Trophoblast cell (in vitro differentiated cells and primary cell): ENCODE results near the gene HLA-DQB1.

Source experiments
- DNase-seq, 2 donors: peaks; one replicate each; pipeline ENCODE4 v3.0.0-alpha.2; 2016
- H2AFZ ChIP-seq: 2 replicates; pipeline ENCODE4 v1.6.1; 2013; ENCODE audit warnings: low read length, moderate library complexity, mild to moderate bottlenecking; ENCODE audit not compliant: insufficient read depth, poor library complexity
- H2AK5ac ChIP-seq: 2 replicates; pipeline ENCODE4 v1.6.1; 2013; ENCODE audit warnings: mild to moderate bottlenecking, low read length
- H2BK120ac ChIP-seq: 2 replicates; pipeline ENCODE4 v1.6.1; 2013; ENCODE audit warnings: low read length, mild to moderate bottlenecking, moderate library complexity; ENCODE audit not compliant: insufficient read depth, poor library complexity
- H2BK12ac ChIP-seq: 2 replicates; pipeline ENCODE4 v1.6.1; 2013; ENCODE audit warnings: mild to moderate bottlenecking, low read length, moderate library complexity
- H2BK5ac ChIP-seq: 2 replicates; pipeline ENCODE4 v1.6.1; 2013; ENCODE audit warnings: low read length, low read depth, moderate library complexity, mild to moderate bottlenecking; ENCODE audit not compliant: poor library complexity
- H3K14ac ChIP-seq: 2 replicates; pipeline ENCODE4 v1.6.1; 2013; ENCODE audit warnings: mild to moderate bottlenecking, low read length
- H3K18ac ChIP-seq: 2 replicates; pipeline ENCODE4 v1.6.1; 2013; ENCODE audit warnings: mild to moderate bottlenecking, low read length
- H3K23ac ChIP-seq: 2 replicates; pipeline ENCODE4 v1.6.1; 2013; ENCODE audit warnings: low read length
- H3K27ac ChIP-seq: 2 replicates; pipeline ENCODE4 v1.5.1; 2013; ENCODE audit warnings: low read depth, mild to moderate bottlenecking, inconsistent platforms, low read length, moderate library complexity
- H3K27me3 ChIP-seq: 2 replicates; pipeline ENCODE4 v1.6.1; 2013; ENCODE audit warnings: inconsistent platforms, mild to moderate bottlenecking, low read length, moderate library complexity; ENCODE audit not compliant: insufficient read depth
- H3K36me3 ChIP-seq, 2 experiments: 1 replicate in 1 of 2; 2 replicates in 1 of 2; pipeline ENCODE4 v1.6.1; 2013; ENCODE audit warnings: low read length in 2 of 2, mild to moderate bottlenecking in 2 of 2, moderate library complexity in 1 of 2; ENCODE audit not compliant: insufficient read depth in 2 of 2, control insufficient read depth in 1 of 2
- H3K4ac ChIP-seq: 2 replicates; pipeline ENCODE4 v1.6.1; 2013; ENCODE audit warnings: low read depth, mild to moderate bottlenecking, low read length, moderate library complexity
- H3K4me1 ChIP-seq, 2 experiments: 1 replicate in 1 of 2; 2 replicates in 1 of 2; pipeline ENCODE4 v1.6.1; 2013; ENCODE audit warnings: low read length in 2 of 2, mild to moderate bottlenecking in 2 of 2, moderate library complexity in 1 of 2; ENCODE audit not compliant: insufficient read depth in 2 of 2, control insufficient read depth in 1 of 2
- H3K4me2 ChIP-seq: 2 replicates; pipeline ENCODE4 v1.6.1; 2013; ENCODE audit warnings: inconsistent platforms, mild to moderate bottlenecking, low read length, moderate library complexity
- H3K4me3 ChIP-seq: 2 replicates; pipeline ENCODE4 v1.5.1; 2013; ENCODE audit warnings: mild to moderate bottlenecking, low read depth, low read length, inconsistent platforms
- H3K79me1 ChIP-seq: one replicate; pipeline ENCODE4 v1.6.1; 2013; ENCODE audit warnings: low read length
- H3K79me2 ChIP-seq: 2 replicates; pipeline ENCODE4 v1.6.1; 2013; ENCODE audit warnings: low read length, mild to moderate bottlenecking; ENCODE audit not compliant: control insufficient read depth, insufficient read depth, poor library complexity
- H3K9ac ChIP-seq: 2 replicates; pipeline ENCODE4 v1.6.1; 2013; ENCODE audit warnings: mild to moderate bottlenecking, low read length
- H3K9me3 ChIP-seq: 2 replicates; pipeline ENCODE4 v1.6.1; 2013; ENCODE audit warnings: low read depth, mild to moderate bottlenecking, control low read depth, inconsistent platforms, low read length; ENCODE audit not compliant: insufficient read depth
- H4K12ac ChIP-seq: 2 replicates; pipeline ENCODE4 v1.6.1; 2013; ENCODE audit warnings: low read depth, mild to moderate bottlenecking, low read length, moderate library complexity
- H4K8ac ChIP-seq: 2 replicates; pipeline ENCODE4 v1.6.1; 2013; ENCODE audit warnings: low read depth, mild to moderate bottlenecking, low read length, moderate library complexity
- H4K91ac ChIP-seq: one replicate; pipeline ENCODE4 v1.6.1; 2013; ENCODE audit warnings: low read depth, mild to moderate bottlenecking, low read length, moderate library complexity
- WGBS: extraction: QIAGEN DNeasy Blood & Tissue Kit; methylation state at CpG from one replicate; pipeline ENCODE4 v1.1.7; 2013; ENCODE audit warnings: missing lambda C conversion rate; ENCODE audit not compliant: insufficient read length, insufficient coverage; ENCODE audit errors: extremely low coverage; 5-methylcytosine and 5-hydroxymethylcytosine counted together

The HLA-DQB1 gene

DNA sequence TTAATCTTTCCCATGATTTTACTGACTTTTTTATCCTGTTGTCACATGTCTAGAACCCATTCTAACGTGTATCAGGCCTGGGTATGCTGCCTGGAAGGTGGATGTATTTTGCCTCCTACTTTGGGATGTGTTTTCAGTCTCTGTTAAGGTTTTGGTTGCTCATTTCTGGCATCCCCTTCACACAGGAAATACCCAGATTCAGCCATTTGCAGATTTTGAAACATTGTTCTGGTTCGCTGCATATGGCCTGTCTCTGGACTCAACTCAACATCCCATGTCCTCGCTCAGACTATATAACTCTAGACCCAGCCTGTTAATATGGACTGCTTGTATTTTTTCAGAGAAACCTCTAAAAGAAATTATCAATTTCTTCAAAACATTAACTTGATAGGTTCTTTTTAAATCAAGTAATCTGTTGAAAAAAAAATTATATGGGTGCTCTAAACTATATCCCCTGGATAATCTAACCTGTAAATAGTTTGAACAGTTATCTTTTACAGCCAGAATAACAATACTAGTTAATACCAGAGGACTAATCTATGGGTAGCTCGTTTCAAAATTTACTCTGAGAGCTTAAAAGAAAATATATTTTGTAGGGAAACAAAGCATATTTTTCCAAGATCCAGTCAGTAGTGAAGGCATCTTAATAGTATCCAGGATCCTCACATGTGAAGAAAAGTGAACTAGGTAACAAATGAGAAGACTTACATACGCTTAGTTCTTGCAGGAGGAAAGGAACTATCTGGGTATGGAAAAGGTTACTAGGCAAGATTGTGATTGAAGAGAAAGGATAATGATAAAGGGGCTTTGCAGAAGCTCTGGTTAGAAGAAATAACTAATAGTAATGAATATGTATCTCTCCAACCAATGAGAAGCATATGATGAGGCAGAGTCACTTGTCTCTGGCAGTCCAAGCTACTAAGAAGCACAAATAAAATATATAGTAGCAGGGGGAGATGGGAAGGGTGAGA lies 23.4 kb upstream of the HLA-DQB1 start:
- Histone ChIP-seq H2AK5ac (no peak overlapping the region), H3K36me3 (no peaks in the 10 kb centered on the region), H2BK120ac (no peak overlapping the region), H3K9ac (no peak overlapping the region), H3K4ac (no peak overlapping the region), H3K9me3 (no peaks in the 10 kb centered on the region), H4K91ac (no peak overlapping the region), H3K27ac (no peak overlapping the region), H3K79me1 (no peaks in the 10 kb centered on the region), H3K23ac (no peak overlapping the region), H3K18ac (no peak overlapping the region), H3K4me3 (no peak overlapping the region), H4K8ac (no peak overlapping the region), H2BK12ac (no peak overlapping the region), H2BK5ac (no peak overlapping the region), H3K27me3 (no peaks in the 10 kb centered on the region), H4K12ac (no peak overlapping the region), H2AFZ (no peak overlapping the region), H3K14ac (no peak overlapping the region), H3K4me1 (no peaks in the 10 kb centered on the region), H3K4me2 (no peak overlapping the region), H3K79me2 (no peaks in the 10 kb centered on the region)
- WGBS: no CpG with 5 or more reads among the region's 5 CpGs
- DNase-seq: no peak

- Histone ChIP-seq H3K4me1 (no peaks in the 10 kb centered on the region), H3K9ac (no peak overlapping the region), H3K14ac (no peak overlapping the region), H3K27me3 (no peaks in the 10 kb centered on the region), H3K79me1 (no peaks in the 10 kb centered on the region), H3K4ac (no peak overlapping the region), H4K8ac (no peak overlapping the region), H2BK120ac (no peak overlapping the region), H3K18ac (no peak overlapping the region), H2BK5ac (no peak overlapping the region), H4K91ac (no peak overlapping the region), H3K4me3 (no peak overlapping the region), H2AK5ac (no peak overlapping the region), H3K27ac (no peak overlapping the region), H3K4me2 (no peak overlapping the region), H4K12ac (no peak overlapping the region), H2BK12ac (no peak overlapping the region), H3K23ac (no peak overlapping the region), H3K36me3 (no peaks in the 10 kb centered on the region), H3K9me3 (no peaks in the 10 kb centered on the region), H2AFZ (no peak overlapping the region), H3K79me2 (no peaks in the 10 kb centered on the region)
- WGBS: no CpG with 5 or more reads among the region's 1 CpG
- peak in 1 of 2 donors; percentile 22 for DNase-seq
Observed at GRCh38 chr6:32685603-32686002, 19.1 kb upstream of the HLA-DQB1 start.

DNA sequence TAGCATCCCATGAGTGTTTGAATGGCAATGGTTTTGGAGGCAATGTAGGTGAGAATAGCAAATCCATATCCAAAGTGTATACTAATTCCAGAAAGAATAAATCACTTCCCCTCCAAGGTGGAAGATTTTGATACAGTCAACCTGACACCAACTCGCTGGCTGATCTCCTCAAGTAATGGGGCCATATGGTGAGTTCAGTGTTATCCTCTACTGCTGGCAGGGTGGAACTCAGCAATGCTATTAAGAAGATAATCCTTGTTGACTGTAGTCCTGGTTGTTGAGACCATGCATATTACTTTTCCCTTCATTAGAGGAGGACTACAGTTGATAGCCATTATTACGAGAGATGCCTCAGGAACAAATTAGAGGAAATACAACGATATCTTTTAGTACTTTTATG lies 17.8 kb upstream of the HLA-DQB1 start:
- no peak overlapping the region for H3K27ac ChIP-seq
- H3K9me3 ChIP-seq: peaks cover 4% of the 10 kb centered on the region
- H3K27me3 ChIP-seq: no peaks in the 10 kb centered on the region
- no peaks in the 10 kb centered on the region for H3K79me2 ChIP-seq
- no peak overlapping the region for H2AFZ ChIP-seq
- no peak overlapping the region for H3K14ac ChIP-seq
- no CpG with 5 or more reads among the region's 3 CpGs for WGBS
- H3K9ac ChIP-seq: no peak overlapping the region
- H3K4me1 ChIP-seq: no peaks in the 10 kb centered on the region
- H3K23ac ChIP-seq: no peak overlapping the region
- no peak overlapping the region for H3K4me3 ChIP-seq
- H3K4ac ChIP-seq: no peak overlapping the region
- H3K4me2 ChIP-seq: no peak overlapping the region
- H3K18ac ChIP-seq: no peak overlapping the region
- H3K79me1 ChIP-seq: no peaks in the 10 kb centered on the region
- no peak overlapping the region for H2BK5ac ChIP-seq
- no peak overlapping the region for H4K12ac ChIP-seq
- H2BK12ac ChIP-seq: no peak overlapping the region
- H3K36me3 ChIP-seq: no peaks in the 10 kb centered on the region
- H4K91ac ChIP-seq: no peak overlapping the region
- no peak overlapping the region for H2BK120ac ChIP-seq
- no peak overlapping the region for H2AK5ac ChIP-seq
- H4K8ac ChIP-seq: no peak overlapping the region
- DNase-seq: no peak

- WGBS: no CpG with 5 or more reads among the region's 1 CpG
- Histone ChIP-seq H4K8ac (no peak overlapping the region), H3K18ac (no peak overlapping the region), H3K4me3 (no peak overlapping the region), H2AFZ (no peak overlapping the region), H3K9ac (no peak overlapping the region), H3K14ac (no peak overlapping the region), H3K27me3 (no peaks in the 10 kb centered on the region), H3K79me2 (no peaks in the 10 kb centered on the region), H3K36me3 (no peaks in the 10 kb centered on the region), H3K9me3 (peaks cover 4% of the 10 kb centered on the region), H2BK12ac (no peak overlapping the region), H3K27ac (no peak overlapping the region), H3K23ac (no peak overlapping the region), H4K91ac (no peak overlapping the region), H2BK5ac (no peak overlapping the region), H3K4me1 (no peaks in the 10 kb centered on the region), H4K12ac (no peak overlapping the region), H3K4ac (no peak overlapping the region), H3K4me2 (no peak overlapping the region), H2AK5ac (no peak overlapping the region), H2BK120ac (no peak overlapping the region), H3K79me1 (no peaks in the 10 kb centered on the region)
- no peak for DNase-seq
Observed at GRCh38 chr6:32680055-32680454, 13.6 kb upstream of the HLA-DQB1 start.
